KG1 (cell line): ENCODE results near the gene FHOD3.
A peak's percentile ranks its signal among the peaks of the same experiment; 100 is the strongest.

Experiments
- DNase-seq: peaks from one replicate; lab custom pipeline; 2025; lab: John Stamatoyannopoulos, UW

FHOD3 gene

GRCh38 chr18:36481201-36481657, 183.7 kb downstream of the FHOD3 start:
- no peak for DNase-seq

GRCh38 chr18:36481935-36482334, 184.4 kb downstream of the FHOD3 start:
- DNase-seq: no peak

GRCh38 chr18:36484591-36484990, 187.1 kb downstream of the FHOD3 start:
- no peak for DNase-seq

GRCh38 chr18:36485772-36486171, 188.3 kb downstream of the FHOD3 start:
- no peak for DNase-seq

GRCh38 chr18:36488131-36488530, 190.6 kb downstream of the FHOD3 start:
- no peak for DNase-seq

GRCh38 chr18:36490897-36491296, 193.4 kb downstream of the FHOD3 start:
- no peak for DNase-seq

- DNase-seq: no peak
Measured at GRCh38 chr18:36492604-36493329, 195.3 kb downstream of the FHOD3 start.

GRCh38 chr18:36493349-36494159, 196.0 kb downstream of the FHOD3 start:
- DNase-seq: no peak

GRCh38 chr18:36494160-36494437, 196.6 kb downstream of the FHOD3 start:
- DNase-seq: no peak

GRCh38 chr18:36496022-36496421, 198.5 kb downstream of the FHOD3 start:
- no peak for DNase-seq

- DNase-seq: peak; percentile 4
Measured at GRCh38 chr18:36499938-36500337, 202.4 kb downstream of the FHOD3 start.

- no peak for DNase-seq
Measured at GRCh38 chr18:36501100-36501499, 203.6 kb downstream of the FHOD3 start.

- no peak for DNase-seq
Measured at GRCh38 chr18:36503477-36503876, 206.0 kb downstream of the FHOD3 start.

- no peak for DNase-seq
Measured at GRCh38 chr18:36504928-36505327, 207.4 kb downstream of the FHOD3 start.

GRCh38 chr18:36505665-36506064, 208.2 kb downstream of the FHOD3 start:
- no peak for DNase-seq

GRCh38 chr18:36509646-36510197, 212.2 kb downstream of the FHOD3 start:
- no peak for DNase-seq

GRCh38 chr18:36511791-36512352, 214.4 kb downstream of the FHOD3 start:
- DNase-seq: no peak

- no peak for DNase-seq
Measured at GRCh38 chr18:36513556-36513955, 216.0 kb downstream of the FHOD3 start.

GRCh38 chr18:36514778-36515177, 217.3 kb downstream of the FHOD3 start:
- DNase-seq: no peak

- DNase-seq: no peak
Measured at GRCh38 chr18:36516258-36516657, 218.7 kb downstream of the FHOD3 start.

GRCh38 chr18:36516726-36517125, 219.2 kb downstream of the FHOD3 start:
- DNase-seq: no peak

- DNase-seq: no peak
Measured at GRCh38 chr18:36518839-36519238, 221.3 kb downstream of the FHOD3 start.

GRCh38 chr18:36519358-36519757, 221.8 kb downstream of the FHOD3 start:
- no peak for DNase-seq
